AG09319 (cell line): Measurements from ENCODE around the gene MAPKAPK2.
"Not testable (repeated sequence)": the region's sequence is repeated elsewhere in the genome, so short reads cannot be mapped to it uniquely, and the experiment has no call there.

Experiments
- DNase-seq: peaks from one replicate; pipeline ENCODE4 v3.0.0-alpha.2; 2010; ENCODE audit warnings: low read depth; ENCODE audit errors: extremely low read depth
- TF ChIP-seq, protein P1 (sequence below): IDR thresholded peaks from 2 replicates; pipeline ENCODE4 v1.5.1; 2011; ENCODE audit warnings: low read depth, mild to moderate bottlenecking, inconsistent platforms, low read length, moderate library complexity

The MAPKAPK2 gene

DNA sequence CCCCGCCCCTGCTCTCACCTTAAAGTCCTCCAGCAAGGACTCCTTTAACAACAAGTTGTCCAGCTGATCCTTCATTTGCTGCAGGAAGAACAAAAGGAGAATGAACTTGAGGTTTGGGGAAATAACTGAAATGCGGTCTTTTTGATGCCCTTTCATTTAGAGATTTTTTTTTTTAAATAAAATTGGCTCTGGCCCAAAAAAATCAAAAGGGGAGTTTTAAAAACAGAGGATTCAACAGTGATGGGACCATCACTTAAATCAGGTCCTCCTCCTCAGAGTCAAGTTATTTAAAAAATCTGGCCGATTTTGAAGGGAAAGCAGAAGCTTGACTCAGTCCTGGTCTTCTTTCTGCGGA is 86.6 kb downstream of the MAPKAPK2 start:
- TF ChIP-seq, protein P1, sequence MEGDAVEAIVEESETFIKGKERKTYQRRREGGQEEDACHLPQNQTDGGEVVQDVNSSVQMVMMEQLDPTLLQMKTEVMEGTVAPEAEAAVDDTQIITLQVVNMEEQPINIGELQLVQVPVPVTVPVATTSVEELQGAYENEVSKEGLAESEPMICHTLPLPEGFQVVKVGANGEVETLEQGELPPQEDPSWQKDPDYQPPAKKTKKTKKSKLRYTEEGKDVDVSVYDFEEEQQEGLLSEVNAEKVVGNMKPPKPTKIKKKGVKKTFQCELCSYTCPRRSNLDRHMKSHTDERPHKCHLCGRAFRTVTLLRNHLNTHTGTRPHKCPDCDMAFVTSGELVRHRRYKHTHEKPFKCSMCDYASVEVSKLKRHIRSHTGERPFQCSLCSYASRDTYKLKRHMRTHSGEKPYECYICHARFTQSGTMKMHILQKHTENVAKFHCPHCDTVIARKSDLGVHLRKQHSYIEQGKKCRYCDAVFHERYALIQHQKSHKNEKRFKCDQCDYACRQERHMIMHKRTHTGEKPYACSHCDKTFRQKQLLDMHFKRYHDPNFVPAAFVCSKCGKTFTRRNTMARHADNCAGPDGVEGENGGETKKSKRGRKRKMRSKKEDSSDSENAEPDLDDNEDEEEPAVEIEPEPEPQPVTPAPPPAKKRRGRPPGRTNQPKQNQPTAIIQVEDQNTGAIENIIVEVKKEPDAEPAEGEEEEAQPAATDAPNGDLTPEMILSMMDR: no peak
- no peak for DNase-seq

DNA sequence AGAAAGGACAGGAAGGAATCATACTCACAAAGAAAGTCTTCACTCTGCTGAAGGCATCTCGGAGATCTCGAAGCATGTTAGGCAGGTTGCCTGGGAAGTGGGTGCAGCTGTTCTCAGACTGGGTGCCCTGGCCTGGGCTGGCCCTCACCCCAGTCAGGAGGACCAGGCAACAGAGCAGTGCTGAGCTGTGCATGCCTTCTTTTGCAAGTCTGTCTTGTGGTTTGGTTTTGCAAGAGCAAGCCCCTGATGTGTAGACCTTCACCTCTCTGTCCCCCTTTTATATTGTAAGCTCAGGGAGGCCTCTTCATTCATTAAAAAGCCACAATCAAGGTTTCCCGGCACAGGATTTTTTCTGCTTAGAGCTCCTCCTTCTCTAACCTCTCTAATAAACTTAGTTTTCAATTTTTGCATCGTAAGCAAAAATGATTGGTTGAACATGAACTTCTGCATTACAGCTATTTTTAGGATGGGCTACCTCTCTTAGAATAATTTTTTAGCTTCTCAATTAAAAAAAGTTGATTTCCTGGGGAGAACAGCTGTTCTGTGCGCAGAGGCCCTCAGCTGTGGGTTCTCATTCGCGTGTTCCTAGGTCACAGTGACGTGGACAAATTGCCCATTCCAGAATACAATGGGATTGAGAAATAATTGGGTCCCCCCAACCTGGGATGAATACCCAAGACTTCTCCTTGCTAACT is 87.7 kb downstream of the MAPKAPK2 start, which contains the start of gene IL10:
Gene IL10, minus strand, starts transcription at position 252 of the 695 bp plus-strand sequence. Its CDS starts 59 bp downstream, at position 193.
- TF ChIP-seq, protein P1: no peak
- DNase-seq: no peak

DNA sequence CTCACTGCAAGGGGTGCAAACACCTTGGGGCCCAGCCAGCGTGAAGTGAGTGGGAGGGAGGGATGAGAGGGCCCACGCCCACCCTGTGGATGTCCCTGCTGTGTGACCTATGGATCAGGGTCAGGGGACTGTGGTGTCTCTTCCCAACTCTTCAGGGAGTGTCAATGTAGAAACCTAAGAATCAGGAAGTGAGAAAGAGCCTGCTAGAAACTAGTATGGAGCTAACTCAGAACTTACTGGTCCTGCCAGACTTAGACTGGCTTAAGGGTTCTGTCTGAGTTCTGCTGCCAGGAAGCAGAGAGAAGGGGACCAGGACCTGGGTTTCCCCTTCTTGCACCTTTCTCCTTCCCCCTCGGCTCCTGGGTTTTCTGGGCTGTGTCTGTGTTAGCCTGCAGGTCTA is 89.4 kb downstream of the MAPKAPK2 start:
- TF ChIP-seq, protein P1: no peak
- no peak for DNase-seq

DNA sequence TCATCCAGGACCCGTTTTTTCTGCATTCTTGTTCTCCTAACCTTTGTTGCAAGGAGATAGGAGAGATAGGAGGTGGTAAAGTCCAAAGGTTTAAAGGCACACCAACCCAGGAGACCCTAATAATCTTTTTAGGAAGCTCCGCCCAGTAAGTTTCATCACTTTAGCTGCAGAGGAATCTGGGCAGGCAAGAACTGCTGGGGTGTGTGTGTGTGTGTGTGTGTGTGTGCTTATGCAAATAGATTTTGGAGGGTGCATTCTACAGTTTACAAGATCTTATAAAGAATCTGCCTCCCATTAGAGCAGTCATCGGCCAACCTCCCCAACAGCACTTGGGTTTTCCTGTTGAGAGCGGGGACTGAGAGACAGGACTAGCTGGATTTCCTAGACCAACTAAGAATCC is 91.5 kb downstream of the MAPKAPK2 start:
- no peak for DNase-seq
- TF ChIP-seq, protein P1: no peak

DNA sequence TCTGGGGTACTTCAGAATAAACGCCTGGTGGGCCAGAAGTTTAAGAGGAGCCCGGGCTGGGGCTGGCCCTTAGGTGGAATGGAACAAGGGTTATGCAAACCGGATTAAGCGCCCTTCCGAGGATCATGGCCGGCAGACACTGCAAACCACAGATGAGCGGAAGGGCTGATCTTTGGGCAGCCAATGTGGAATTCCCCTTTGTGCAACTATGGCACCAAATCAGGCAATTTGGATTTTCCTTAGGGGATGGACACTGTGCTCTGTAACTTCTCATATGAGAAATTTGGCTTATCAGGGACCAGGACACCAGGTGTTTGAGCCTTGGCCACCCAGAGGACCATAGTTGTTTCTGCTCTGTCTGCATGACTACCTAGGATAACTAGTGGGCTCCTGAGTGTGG is 93.3 kb downstream of the MAPKAPK2 start:
- no peak for DNase-seq
- TF ChIP-seq, protein P1: no peak

DNA sequence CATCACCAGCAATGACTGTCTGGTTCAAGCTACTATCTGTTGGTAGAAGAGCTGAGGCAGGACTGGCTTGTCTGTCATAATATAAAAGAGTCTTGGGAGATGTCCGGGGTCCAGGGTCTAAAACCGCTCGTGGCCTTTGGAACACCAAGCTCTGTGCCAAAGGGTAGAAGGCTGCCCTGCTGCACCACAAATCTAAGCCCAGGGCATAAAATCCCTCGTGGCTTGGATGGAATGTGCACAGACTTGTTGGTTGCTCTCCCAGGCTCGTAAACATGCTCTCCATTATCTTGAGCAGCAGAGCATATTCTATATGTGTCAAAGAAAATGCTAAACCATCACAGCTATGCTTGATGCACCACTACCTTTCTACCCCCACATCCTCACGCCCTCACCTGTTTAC is 94.2 kb downstream of the MAPKAPK2 start:
- not testable (repeated sequence) for DNase-seq

DNA sequence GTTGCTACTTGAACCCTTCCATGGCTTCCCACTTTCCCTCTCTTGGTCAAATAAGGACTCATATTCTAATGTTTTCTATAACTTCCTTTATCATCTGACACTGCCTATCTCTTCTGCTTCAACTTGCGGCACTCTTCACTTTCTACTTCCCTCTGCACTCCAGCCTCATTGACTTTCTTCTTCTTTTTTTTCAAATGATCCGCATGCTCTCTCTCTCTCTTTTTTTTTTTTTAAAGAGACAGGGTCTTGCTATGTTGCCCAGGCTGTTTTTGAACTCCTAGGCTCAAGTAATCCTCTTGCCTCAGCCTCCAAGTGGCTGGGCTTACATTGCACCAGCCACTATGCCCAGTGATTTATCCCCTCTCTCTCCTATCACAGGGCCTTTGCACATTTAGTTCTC is 94.9 kb downstream of the MAPKAPK2 start:
- DNase-seq: no peak
- TF ChIP-seq, protein P1: no peak

DNA sequence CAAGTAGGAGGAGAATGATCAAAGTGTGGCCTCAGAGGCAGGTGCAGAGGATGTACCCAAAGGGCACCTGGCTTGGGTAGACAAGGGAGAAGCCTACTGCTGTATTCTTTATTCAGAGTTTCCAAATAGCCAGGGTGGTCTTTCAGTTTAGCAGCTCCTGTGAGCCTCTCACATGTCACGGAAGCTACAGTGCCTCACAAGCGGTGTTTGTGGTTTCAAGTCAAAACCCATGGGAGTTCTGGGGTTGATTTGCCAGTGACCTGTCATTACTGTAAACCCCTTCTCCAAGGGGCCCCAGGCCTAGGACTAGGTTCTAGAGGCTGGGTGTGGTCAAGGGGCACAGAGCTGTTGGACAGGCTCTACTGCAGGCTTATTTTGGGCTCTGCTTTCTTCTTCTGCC is 97.7 kb downstream of the MAPKAPK2 start:
- DNase-seq: no peak
- TF ChIP-seq, protein P1: no peak
